HG03025 (cell line): ENCODE measurements around the gene MDFI.

Experiments used
- ATAC-seq: cut with Tn5 transposase; IDR thresholded peaks from one replicate; pipeline ENCODE4 v1.9.1; 2021; ENCODE audit warnings: mild to moderate bottlenecking, moderate library complexity; ENCODE audit not compliant: unreplicated experiment, low FRiP score

The MDFI gene

DNA sequence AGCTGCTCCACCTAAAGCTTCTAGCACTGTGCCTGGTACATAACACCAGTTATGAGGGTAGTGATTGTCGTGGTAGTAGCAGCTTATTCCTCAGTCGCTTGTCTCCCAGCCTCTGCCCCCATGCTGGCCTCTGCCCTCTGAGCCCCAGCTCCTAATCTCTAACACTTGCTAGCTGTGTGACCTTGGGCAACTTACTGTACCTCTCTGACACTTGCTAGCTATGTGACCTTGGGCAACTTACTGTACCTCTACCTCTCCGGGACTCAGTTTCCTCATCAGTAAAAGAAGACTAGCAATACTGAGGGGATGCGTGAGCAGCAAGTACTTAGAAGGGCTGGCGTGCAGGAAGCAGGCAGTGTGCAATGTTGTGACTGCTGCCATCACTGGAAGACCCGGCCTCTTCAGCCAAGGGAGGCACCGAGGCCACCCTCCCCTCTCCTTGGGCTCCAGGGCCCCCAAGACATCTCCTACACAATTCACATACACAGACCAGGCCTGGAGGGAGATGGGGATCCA lies 9.9 kb downstream of the MDFI start:
- ATAC-seq = no peak

- no peak for ATAC-seq
Measured at GRCh38 chr6:41648921-41649320, 10.7 kb downstream of the MDFI start.

DNA sequence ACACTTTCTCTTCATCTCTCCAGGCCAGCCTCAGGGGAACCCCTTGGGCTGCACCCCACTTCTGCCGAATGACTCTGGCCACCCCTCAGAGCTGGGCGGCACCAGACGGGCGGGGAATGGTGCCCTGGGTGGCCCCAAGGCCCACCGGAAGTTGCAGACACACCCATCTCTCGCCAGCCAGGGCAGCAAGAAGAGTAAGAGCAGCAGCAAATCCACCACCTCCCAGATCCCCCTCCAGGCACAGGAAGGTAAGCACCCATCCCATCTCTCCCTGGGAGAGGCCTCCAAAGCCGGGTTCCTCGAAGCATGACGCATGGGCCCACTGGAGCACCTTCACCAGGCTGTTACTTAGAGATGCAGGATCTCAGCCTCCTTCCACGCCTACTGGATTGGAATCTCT lies 11.3 kb downstream of the MDFI start:
- ATAC-seq = no peak

- ATAC-seq = no peak
Measured at GRCh38 chr6:41650120-41650519, 11.9 kb downstream of the MDFI start.

DNA sequence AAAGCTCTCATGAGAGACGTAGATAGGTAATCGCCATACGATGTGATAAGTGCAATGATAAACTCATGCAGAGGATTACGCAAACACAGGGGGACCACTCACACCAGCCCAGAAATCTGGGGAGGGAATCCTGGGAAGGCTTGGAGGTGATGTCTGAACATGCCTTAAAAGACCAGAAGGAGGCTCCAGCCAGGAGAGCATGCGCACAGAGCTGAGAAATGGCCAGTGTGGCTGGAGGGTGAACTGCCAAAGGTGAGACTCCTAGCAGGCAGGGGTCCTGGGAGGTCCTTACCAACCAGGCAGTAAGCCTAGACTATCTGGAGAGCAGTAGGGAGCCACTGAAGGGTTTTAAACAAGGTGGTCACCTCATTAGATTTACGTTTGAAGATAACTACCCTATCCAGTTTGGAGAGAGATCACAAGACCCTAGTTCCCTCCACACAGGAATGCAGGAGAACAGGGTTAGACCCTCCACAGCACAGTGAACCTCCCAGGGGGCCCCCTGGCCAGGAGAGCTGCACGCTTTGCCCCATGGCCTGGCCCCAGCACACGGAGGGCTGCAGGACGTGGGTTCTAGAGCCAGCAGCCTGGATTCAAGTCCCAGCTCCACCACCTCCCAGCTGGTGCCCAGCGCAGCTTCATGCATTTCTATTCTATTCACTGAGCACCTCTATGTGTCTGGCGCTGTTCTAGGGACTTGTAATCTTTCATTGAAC lies 13.1 kb downstream of the MDFI start:
- ATAC-seq = no peak

- no peak for ATAC-seq
Measured at GRCh38 chr6:41651962-41652657, 13.8 kb downstream of the MDFI start.

- no peak for ATAC-seq
Measured at GRCh38 chr6:41652866-41653652, 14.8 kb downstream of the MDFI start.

DNA sequence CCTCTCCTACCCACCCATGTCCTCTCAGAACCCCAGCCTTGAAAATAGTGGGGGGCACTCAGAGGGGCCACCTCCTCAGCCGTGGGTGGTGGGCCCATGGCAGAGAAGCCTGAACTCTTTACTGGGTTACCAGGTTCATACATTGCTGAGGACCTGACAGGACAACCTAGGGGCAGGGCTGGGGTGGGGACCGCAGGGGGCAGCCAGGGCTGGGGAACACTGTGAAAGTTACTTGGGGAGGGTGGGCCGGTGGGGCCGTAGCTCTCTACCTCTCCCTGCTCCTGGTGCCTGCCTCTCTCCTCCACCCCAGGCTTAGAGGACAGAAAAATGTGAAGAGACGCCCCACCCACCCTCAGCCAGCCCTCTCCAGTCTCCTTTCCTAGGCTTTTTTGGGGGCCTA lies 15.4 kb downstream of the MDFI start:
- no peak for ATAC-seq

DNA sequence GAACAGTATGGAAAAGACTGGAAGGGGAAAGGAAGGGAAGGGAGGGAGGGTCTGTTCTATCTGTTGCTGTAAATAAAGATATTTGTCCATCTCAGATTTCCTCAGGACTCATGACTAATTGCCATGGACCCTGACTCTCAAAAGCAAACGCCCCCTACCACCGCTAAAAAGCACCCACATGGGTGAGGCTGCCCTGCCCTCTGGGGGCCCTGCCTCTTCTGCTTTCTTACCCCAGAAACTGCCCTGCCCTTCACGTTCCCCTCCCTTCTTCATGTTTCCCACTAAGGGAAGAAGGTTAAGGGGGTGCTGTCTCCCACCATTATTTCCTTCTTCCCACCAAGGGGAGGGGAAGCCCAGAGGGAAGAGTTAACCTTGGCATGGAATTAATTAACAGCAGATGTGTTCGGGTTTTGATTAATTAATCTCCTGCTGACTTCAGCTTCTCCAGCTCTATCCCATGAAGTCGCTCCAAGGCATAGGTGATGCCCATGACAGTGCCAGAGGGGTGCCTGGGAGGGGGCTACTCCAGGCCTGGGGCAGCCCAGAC lies 16.0 kb downstream of the MDFI start:
- ATAC-seq = no peak

DNA sequence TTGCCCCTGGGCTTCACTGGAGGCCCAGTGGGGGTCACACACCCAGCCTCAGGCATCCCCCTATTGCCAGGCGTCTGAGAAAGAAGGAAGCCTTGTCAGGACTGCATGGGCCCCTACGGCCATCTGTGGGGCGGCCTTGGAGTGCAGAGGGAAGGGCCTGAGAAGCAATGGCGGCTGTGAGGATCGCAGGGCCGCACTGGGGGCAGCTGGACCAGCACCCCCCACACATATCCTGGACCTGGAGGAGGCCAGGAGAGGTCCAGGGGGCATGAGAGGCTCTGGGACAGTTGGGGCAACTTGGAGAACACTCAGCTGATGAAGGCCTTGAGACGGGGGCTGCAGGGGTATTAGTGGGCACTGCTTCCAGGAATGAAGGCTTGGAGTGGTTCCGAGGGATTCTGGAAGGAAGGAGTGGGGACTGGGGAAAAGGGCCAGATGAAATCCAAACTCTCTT lies 16.5 kb downstream of the MDFI start:
- ATAC-seq = no peak

DNA sequence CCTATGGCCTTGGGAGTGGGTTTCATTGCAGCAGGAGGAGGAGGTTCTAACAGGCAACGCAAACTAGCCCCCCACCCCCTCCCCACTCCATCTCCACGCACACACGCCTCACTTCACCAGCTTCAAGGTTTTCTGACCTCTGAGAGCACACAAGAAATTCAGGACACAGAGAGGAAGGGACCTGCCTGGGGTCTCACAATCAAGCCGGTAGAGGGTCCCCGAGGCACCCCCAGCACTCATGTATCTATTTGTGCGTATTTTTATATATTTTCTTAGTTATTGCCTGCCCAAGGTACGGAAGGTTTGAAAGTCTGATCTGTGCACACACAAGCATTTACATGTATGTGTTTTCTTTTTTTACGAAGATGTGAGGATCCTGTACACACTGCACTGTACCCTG lies 16.9 kb downstream of the MDFI start:
- ATAC-seq = no peak

DNA sequence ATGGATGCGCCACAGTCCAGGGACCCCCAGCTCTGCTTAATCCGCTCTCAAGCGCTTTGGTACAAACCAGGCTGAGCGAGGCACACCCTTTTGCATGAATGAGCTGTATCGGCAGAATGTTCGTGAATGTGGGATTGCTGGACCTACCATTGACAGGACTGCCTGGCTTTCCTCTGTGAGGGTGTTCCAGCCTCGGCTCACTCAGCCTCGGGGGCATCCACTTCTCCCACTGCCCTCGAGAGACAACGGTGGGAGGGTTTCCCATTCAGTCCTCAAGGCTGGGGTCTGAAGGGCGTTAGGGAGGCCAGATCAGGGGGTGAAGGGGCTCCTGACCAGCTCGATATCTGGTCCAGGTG lies 17.4 kb downstream of the MDFI start:
- no peak for ATAC-seq

GRCh38 chr6:41656002-41656691 lies 17.9 kb downstream of the MDFI start:
- no peak for ATAC-seq

- ATAC-seq = no peak
Measured at GRCh38 chr6:41657131-41658094, 19.1 kb downstream of the MDFI start.

DNA sequence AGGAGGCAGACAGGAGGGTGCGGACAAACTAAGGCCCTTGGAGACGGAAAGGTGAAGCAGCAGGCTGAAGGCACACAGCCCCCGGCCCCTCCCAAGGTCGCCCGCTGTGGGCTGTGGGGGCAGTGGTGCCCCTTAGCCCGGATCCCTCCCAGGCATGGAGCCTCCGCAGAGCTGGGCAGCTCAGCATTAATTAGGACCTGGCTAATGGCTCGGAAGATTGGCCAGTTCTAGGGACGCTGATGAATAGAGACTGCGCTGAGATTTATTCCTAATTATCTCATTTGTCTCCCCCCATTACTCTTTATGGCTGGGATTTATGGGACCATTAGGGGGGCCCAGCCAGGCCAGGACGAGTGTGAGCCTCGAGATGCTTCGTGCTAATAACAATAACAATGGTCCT lies 20.4 kb downstream of the MDFI start:
- no peak for ATAC-seq

DNA sequence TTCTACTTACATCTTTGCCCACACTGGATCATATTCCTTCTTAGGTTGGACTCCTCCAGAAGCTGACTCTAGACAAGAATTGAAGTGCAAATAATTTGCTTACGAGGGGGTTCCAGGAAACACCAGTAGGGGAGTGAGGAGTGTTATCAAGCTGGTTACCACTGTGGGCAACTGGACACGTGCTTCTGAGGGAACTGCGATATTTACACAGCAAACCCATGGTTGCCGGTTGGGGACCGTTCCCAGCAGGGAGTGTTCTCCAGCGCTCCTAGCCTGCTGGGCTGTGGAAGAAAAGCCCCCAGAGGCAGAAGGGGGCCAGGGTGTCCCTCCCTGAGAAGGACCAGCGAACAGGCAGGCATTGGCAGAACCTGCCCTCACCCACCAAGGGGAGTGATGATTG lies 21.7 kb downstream of the MDFI start:
- no peak for ATAC-seq

DNA sequence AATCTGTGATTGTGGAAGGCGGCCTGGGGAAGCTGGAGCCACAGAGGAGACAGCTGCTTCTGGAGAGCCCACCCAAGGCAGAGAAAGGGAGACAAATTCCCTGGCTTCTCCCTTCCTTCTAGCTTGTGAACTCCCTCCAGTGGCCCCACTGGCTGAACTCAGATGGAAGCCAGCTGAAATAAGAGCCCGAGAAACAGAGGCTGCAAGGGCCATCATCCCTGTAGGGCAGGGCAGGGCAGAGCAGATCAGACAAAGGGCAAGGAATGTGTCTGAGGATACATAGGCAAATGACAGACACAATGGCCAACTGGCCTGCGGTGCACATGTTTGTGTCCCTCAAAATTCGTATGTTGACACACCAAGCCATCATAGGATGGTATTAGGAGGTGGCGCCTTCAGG lies 25.3 kb downstream of the MDFI start:
- ATAC-seq = no peak

GRCh38 chr6:41664271-41664670 lies 26.0 kb downstream of the MDFI start:
- no peak for ATAC-seq

- no peak for ATAC-seq
Measured at GRCh38 chr6:41667195-41667594, 28.9 kb downstream of the MDFI start.
